ENCODE data around the gene OR7A17. TPM values are rescaled to one million over a fixed set of nuclear protein-coding genes. Genes with fewer than 3 reads are reported as not detected.

Gene OR7A17
- total RNA-seq, 3 donors from 2014 or later: not detected

DNA sequence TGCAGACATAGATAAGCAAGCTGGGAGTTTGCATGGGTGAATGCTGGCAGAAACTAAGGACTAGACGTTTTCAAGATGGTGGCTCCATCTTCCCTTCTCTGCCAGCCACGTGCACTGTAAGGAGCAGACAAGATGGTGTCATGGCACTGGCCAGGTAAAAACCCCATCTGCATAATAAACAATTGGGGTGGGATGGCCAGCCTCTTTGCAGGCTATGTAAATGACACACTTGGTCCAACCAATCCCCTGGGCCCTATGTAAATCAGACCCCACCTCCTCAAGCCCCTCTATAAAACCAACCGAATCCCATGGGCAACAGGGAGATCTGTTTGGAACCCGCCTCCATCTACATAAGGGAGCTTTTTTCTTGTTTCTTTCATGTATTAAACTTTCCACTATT, 48.5 kb downstream of the OR7A17 start:
- Mint-ChIP-seq H3K27me3 (ENCODE audit: low read depth) (peaks cover 22% of the 10 kb centered on the region), H3K36me3 (ENCODE audit: insufficient read depth) (no peaks in the 10 kb centered on the region), H3K9me3 (no peaks in the 10 kb centered on the region), H3K4me1 (ENCODE audit: low read depth) (no peaks in the 10 kb centered on the region), H3K4me3 (no peak overlapping the region)
- no peak for ATAC-seq
- DNase-seq: no peak

- ATAC-seq (no peak), DNase-seq (no peak)
- Mint-ChIP-seq H3K4me1 (ENCODE audit: low read depth) (no peaks in the 10 kb centered on the region), H3K4me3 (no peak within 1 kb of the TSS), H3K36me3 (ENCODE audit: insufficient read depth) (no peaks in the 10 kb centered on the region), H3K27me3 (ENCODE audit: low read depth) (peaks cover 11% of the 10 kb centered on the region), H3K9me3 (no peaks in the 10 kb centered on the region)
Observed at GRCh38 chr19:14835011-14835410, 50.9 kb downstream of the OR7A17 start, which contains the start of the genes OR7A5 and OR7C1. OR7A5 (minus strand) TSS chr19:14835185; CDS start chr19:14828241, 6,944 bp downstream. OR7C1 (minus strand) TSS chr19:14835185; CDS start chr19:14800136, 35,049 bp downstream.

DNA sequence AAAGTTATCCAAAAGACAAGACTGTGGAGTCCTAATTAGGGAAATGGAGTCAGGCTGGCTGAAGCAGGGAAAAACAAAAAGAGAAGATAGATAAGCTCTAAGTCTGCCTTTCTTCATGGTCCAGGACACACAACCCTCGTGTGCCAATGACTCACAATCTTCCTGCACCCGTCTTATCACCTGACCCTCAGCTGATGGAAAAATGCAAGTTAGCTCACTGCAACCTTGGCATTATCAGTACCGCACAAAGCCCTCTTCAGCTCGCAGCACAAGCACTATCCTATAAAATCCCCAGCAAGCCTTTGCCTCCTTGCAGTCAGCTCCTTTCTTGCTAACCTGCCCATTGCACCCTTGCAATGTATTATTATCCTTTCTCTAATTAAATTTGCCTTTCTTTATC, 55.2 kb downstream of the OR7A17 start:
- no peaks in the 10 kb centered on the region for H3K4me1 Mint-ChIP-seq (ENCODE audit: low read depth)
- peaks cover 23% of the 10 kb centered on the region for H3K27me3 Mint-ChIP-seq (ENCODE audit: low read depth)
- ATAC-seq (no peak), DNase-seq (no peak)
- no peaks in the 10 kb centered on the region for H3K9me3 Mint-ChIP-seq
- no peaks in the 10 kb centered on the region for H3K36me3 Mint-ChIP-seq (ENCODE audit: insufficient read depth)
- no peak overlapping the region for H3K4me3 Mint-ChIP-seq

Other genes with a start within 250 kb of the OR7A17 start
- gene ADGRE3, start 211.3 kb downstream of the OR7A17 start, total RNA-seq: not detected
- gene ZNF333, start 196.1 kb downstream of the OR7A17 start, total RNA-seq: 10 to 100 TPM in 1 of 3 donors, 1 to 10 TPM in 2; 7.1 to 13.9 (median 7.7) TPM
- gene ADGRE2, start 107.6 kb downstream of the OR7A17 start, total RNA-seq: 1 to 10 TPM in 2 of 3 donors, under 1 TPM in 1; 0.87 to 1.6 (median 1.4) TPM
- not detected for gene OR7A5, start 50.9 kb downstream of the OR7A17 start, total RNA-seq
- gene OR7C1, start 50.9 kb downstream of the OR7A17 start, total RNA-seq: not detected
- not detected for gene OR7A10, start 37.2 kb downstream of the OR7A17 start, total RNA-seq
- gene OR7C2, start 55.4 kb upstream of the OR7A17 start, total RNA-seq: not detected
- not detected for gene SLC1A6, start 93.7 kb upstream of the OR7A17 start, total RNA-seq
- not detected for gene CASP14, start 163.3 kb upstream of the OR7A17 start, total RNA-seq
- gene OR1I1, start 196.1 kb upstream of the OR7A17 start, total RNA-seq: not detected
- under 1 TPM; 0.49 to 0.76 (median 0.63) TPM for gene SYDE1, start 221.3 kb upstream of the OR7A17 start, total RNA-seq

All from activated T-cell treated with anti-CD3 and anti-CD28 coated beads, Interleukin-2, amount 50 U/mL, for 4 hours (primary cell).